Mesothelial cell of epicardium (in vitro differentiated cells): Measurements from ENCODE around the gene PGAM2. TPM values are rescaled to one million over a fixed set of nuclear protein-coding genes. Genes with fewer than 3 reads are reported as not detected.

ENCODE experiments used
- DNase-seq, 2 experiments: peaks; one replicate each; pipeline ENCODE4 v3.0.0; 2021; ENCODE audit warnings: low spot score in 2 of 2; ENCODE audit not compliant: unreplicated experiment in 2 of 2
- H3K27ac Mint-ChIP-seq: 2 replicates; pipeline ENCODE4 v1.8.0; 2021; ENCODE audit warnings: mixed read lengths
- H3K27me3 Mint-ChIP-seq: 2 replicates; pipeline ENCODE4 v1.8.0; 2021; ENCODE audit warnings: low read depth, mixed read lengths
- H3K36me3 Mint-ChIP-seq: 2 replicates; pipeline ENCODE4 v1.8.0; 2021; ENCODE audit warnings: mixed read lengths
- H3K4me1 Mint-ChIP-seq: 2 replicates; pipeline ENCODE4 v1.8.0; 2021; ENCODE audit warnings: mixed read lengths
- H3K4me3 Mint-ChIP-seq: 2 replicates; pipeline ENCODE4 v1.8.0; 2021; ENCODE audit warnings: mild to moderate bottlenecking, moderate library complexity, mixed read lengths
- H3K9me3 Mint-ChIP-seq: 2 replicates; pipeline ENCODE4 v1.8.0; 2021; ENCODE audit warnings: mixed read lengths
- CTCF ChIP-seq: fragments of 200-600 bp; sonication (generic); IDR thresholded peaks from one replicate; pipeline ENCODE4 v1.5.0; 2021; ENCODE audit warnings: antibody characterized with exemption; ENCODE audit not compliant: unreplicated experiment
- total RNA-seq: library from RNA; stranded (reverse); gene quantifications from 3 replicates; pipeline ENCODE4 v1.2.1, GENCODE V29; 2021

PGAM2 gene
- total RNA-seq, 1 donor from 2014 or later, result 1.2 TPM

GRCh38 chr7:44103923-44104859 lies 38.8 kb upstream of the PGAM2 start, which contains the start of gene AEBP1:
Gene AEBP1 (plus strand): TSS chr7:44104345. CDS start chr7:44104666, 321 bp downstream.
- H3K27me3 Mint-ChIP-seq, result peaks cover 13% of the 10 kb centered on the region
- H3K9me3 Mint-ChIP-seq, result no peaks in the 10 kb centered on the region
- peaks cover 15% of the 10 kb centered on the region for H3K4me1 Mint-ChIP-seq
- peaks cover 2% of the 10 kb centered on the region for H3K36me3 Mint-ChIP-seq
- TF ChIP-seq CTCF, result no peak
- peak within 1 kb of the TSS; percentile 70 for H3K4me3 Mint-ChIP-seq
- no peak for DNase-seq
- H3K27ac Mint-ChIP-seq, result peak within 1 kb of the TSS; percentile 71

- no peaks in the 10 kb centered on the region for H3K9me3 Mint-ChIP-seq
- TF ChIP-seq CTCF, result no peak
- H3K4me3 Mint-ChIP-seq, result peak overlapping the region; percentile 69
- H3K27ac Mint-ChIP-seq, result peak overlapping the region; percentile 43
- peaks cover 13% of the 10 kb centered on the region for H3K27me3 Mint-ChIP-seq
- no peak for DNase-seq
- H3K36me3 Mint-ChIP-seq, result peaks cover 2% of the 10 kb centered on the region
- peaks cover 15% of the 10 kb centered on the region for H3K4me1 Mint-ChIP-seq
Observed at GRCh38 chr7:44103566-44103922, 38.2 kb upstream of the PGAM2 start.

GRCh38 chr7:44102846-44103565 lies 37.6 kb upstream of the PGAM2 start:
- Mint-ChIP-seq H3K27ac (peak overlapping the region; percentile 43), H3K9me3 (no peaks in the 10 kb centered on the region), H3K36me3 (peaks cover 2% of the 10 kb centered on the region), H3K27me3 (peaks cover 13% of the 10 kb centered on the region), H3K4me3 (peak overlapping the region; percentile 69), H3K4me1 (peaks cover 15% of the 10 kb centered on the region)
- TF ChIP-seq CTCF, result no peak
- no peak for DNase-seq

GRCh38 chr7:44101966-44102845 lies 36.8 kb upstream of the PGAM2 start:
- TF ChIP-seq CTCF, result no peak
- peaks cover 2% of the 10 kb centered on the region for H3K36me3 Mint-ChIP-seq
- H3K9me3 Mint-ChIP-seq, result no peaks in the 10 kb centered on the region
- H3K4me1 Mint-ChIP-seq, result peaks cover 15% of the 10 kb centered on the region
- DNase-seq, result no peak
- peak overlapping the region; percentile 10 for H3K4me3 Mint-ChIP-seq
- peaks cover 13% of the 10 kb centered on the region for H3K27me3 Mint-ChIP-seq
- no peak overlapping the region for H3K27ac Mint-ChIP-seq

- H3K4me3 Mint-ChIP-seq, result no peak overlapping the region
- DNase-seq, result no peak
- peaks cover 2% of the 10 kb centered on the region for H3K36me3 Mint-ChIP-seq
- H3K27me3 Mint-ChIP-seq, result peaks cover 13% of the 10 kb centered on the region
- no peaks in the 10 kb centered on the region for H3K9me3 Mint-ChIP-seq
- peaks cover 15% of the 10 kb centered on the region for H3K4me1 Mint-ChIP-seq
- TF ChIP-seq CTCF, result no peak
- H3K27ac Mint-ChIP-seq, result no peak overlapping the region
Observed at GRCh38 chr7:44101303-44101965, 36.1 kb upstream of the PGAM2 start.
